PC-3 (cell line): ENCODE measurements around the gene KRT28. TPM values are rescaled to one million over a fixed set of nuclear protein-coding genes. Genes with fewer than 3 reads are reported as not detected.

ENCODE experiments used
- ATAC-seq: fragments of 200-7000 bp; cut with Tn5 transposase; 2 replicates; pipeline ENCODE4 v1.9.1; 2020; ENCODE audit warnings: mild to moderate bottlenecking, moderate library complexity
- BruUV-seq: library from RNA; stranded (reverse); fragments of 400-500 nt; replicated peaks from 2 replicates; lab custom pipeline; 2021; lab: Mats Ljungman, UMichigan
- CTCF ChIA-PET: fragments of 300-600 bp; sonication (Branson Sonifier 250); formaldehyde crosslinking; loops from one replicate; lab custom pipeline; 2022; ENCODE audit warnings: antibody characterized with exemption; lab: Charles Lee
- POLR2A ChIA-PET: fragments of 300-600 bp; sonication (Branson Sonifier 250); formaldehyde crosslinking; loops from one replicate; lab custom pipeline; 2022; ENCODE audit warnings: antibody characterized with exemption; ENCODE audit not compliant: unreplicated experiment; lab: Charles Lee
- DNase-seq: peaks from one replicate; pipeline ENCODE4 v3.0.0-alpha.2; 2015
- H2AFZ ChIP-seq: fragments of 300-600 bp; sonication (generic); 2 replicates; pipeline ENCODE4 v1.6.0; 2016; ENCODE audit warnings: antibody characterized with exemption, low read length
- H3F3A ChIP-seq: fragments of 300-600 bp; sonication (generic); one replicate; pipeline ENCODE4 v1.6.0; 2017; ENCODE audit warnings: antibody characterized with exemption, low read length, control low read depth, mild to moderate bottlenecking; ENCODE audit not compliant: unreplicated experiment
- H3K27ac ChIP-seq: fragments of 300-600 bp; sonication (generic); 2 replicates; pipeline ENCODE4 v1.5.1; 2016; ENCODE audit warnings: mild to moderate bottlenecking, low read length
- H3K27me3 ChIP-seq: fragments of 300-600 bp; sonication (generic); 2 replicates; pipeline ENCODE4 v1.6.1; 2016; ENCODE audit warnings: low read length, mixed read lengths
- H3K36me3 ChIP-seq: fragments of 300-600 bp; sonication (generic); 2 replicates; pipeline ENCODE4 v1.6.1; 2016; ENCODE audit warnings: low read depth, mixed run types, low read length, mixed read lengths
- H3K4me1 ChIP-seq: fragments of 300-600 bp; sonication (generic); 2 replicates; pipeline ENCODE4 v1.5.1; 2016; ENCODE audit warnings: low read length; ENCODE audit not compliant: insufficient read depth
- H3K4me2 ChIP-seq: fragments of 300-600 bp; sonication (generic); 2 replicates; pipeline ENCODE4 v1.6.0; 2016; ENCODE audit warnings: low read length
- H3K4me3 ChIP-seq: fragments of 300-600 bp; sonication (generic); 2 replicates; pipeline ENCODE4 v1.5.1; 2016; ENCODE audit warnings: mild to moderate bottlenecking, low read length, mixed read lengths
- H3K79me2 ChIP-seq: fragments of 300-600 bp; sonication (generic); 2 replicates; pipeline ENCODE4 v1.6.1; 2017; ENCODE audit warnings: low read length, mixed read lengths
- H3K9ac ChIP-seq: fragments of 300-600 bp; sonication (generic); 2 replicates; pipeline ENCODE4 v1.6.0; 2016; ENCODE audit warnings: mild to moderate bottlenecking, low read length
- H3K9me2 ChIP-seq: fragments of 300-600 bp; sonication (generic); replicated peaks from 2 replicates; pipeline ENCODE4 v1.6.1; 2016; ENCODE audit warnings: mixed run types, low read length, mixed read lengths
- H3K9me3 ChIP-seq: fragments of 300-600 bp; sonication (generic); 2 replicates; pipeline ENCODE4 v1.6.1; 2016; ENCODE audit warnings: low read length, mixed read lengths
- H4K20me1 ChIP-seq: fragments of 300-600 bp; sonication (generic); 2 replicates; pipeline ENCODE4 v1.6.1; 2016; ENCODE audit warnings: low read length, mixed read lengths
- EZH2 ChIP-seq: fragments of 300-600 bp; sonication (generic); IDR thresholded peaks from one replicate; pipeline ENCODE4 v1.6.1; 2017; ENCODE audit warnings: antibody characterized with exemption, mild to moderate bottlenecking, low read length; ENCODE audit not compliant: unreplicated experiment
- EZH2phosphoT487 ChIP-seq: fragments of 300-600 bp; sonication (generic); IDR thresholded peaks from 2 replicates; pipeline ENCODE4 v1.6.1; 2018; ENCODE audit warnings: mild to moderate bottlenecking, antibody characterized with exemption, low read length, borderline replicate concordance
- intact Hi-C: fragments of 100-400 bp; cut with micrococcal nuclease; formaldehyde crosslinking; loops from 2 replicates; pipeline ENCODE4 v1.9.0; 2023
- total RNA-seq: library from RNA; depleted of rRNA; stranded (reverse); fragments of >200 nt; gene quantifications from 2 replicates; pipeline ENCODE4 v1.2.3, GENCODE V29; 2014
- TF ChIP-seq, protein P1 (sequence below): fragments of 300-600 bp; sonication (generic); conservative IDR thresholded peaks from 2 replicates; pipeline ENCODE4 v1.5.1; 2017; ENCODE audit warnings: antibody characterized with exemption, low read depth, mild to moderate bottlenecking, low read length

The KRT28 gene
- total RNA-seq, 1 experiment from 2014 or later: not detected

DNA sequence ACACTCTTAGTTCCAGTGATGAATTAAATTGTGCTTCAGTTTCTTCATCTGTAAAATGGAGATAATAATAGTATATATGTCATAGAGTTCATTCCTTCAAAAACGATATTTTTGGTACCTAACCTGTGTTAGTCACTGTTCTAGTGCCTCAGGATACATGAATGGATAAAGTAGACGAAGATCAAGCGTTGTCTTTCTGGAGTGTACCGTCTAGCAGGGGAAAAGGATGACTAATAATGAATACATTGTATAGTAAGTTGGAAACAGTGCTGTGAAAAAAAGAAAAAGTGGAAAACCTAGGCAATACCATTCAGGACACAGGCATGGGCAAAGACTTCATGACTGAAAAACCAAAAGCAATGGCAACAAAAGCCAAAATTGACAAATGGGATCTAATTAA is 14.0 kb upstream of the KRT28 start:
- CTCF ChIA-PET: no interaction called here
- no peaks in the 10 kb centered on the region for H4K20me1 ChIP-seq
- peak overlapping the region; percentile 30 for H3K27ac ChIP-seq
- H2AFZ ChIP-seq: no peak overlapping the region
- no peak overlapping the region for H3K4me3 ChIP-seq
- no peak for TF ChIP-seq EZH2phosphoT487
- no peak for TF ChIP-seq EZH2
- TF ChIP-seq, protein P1, sequence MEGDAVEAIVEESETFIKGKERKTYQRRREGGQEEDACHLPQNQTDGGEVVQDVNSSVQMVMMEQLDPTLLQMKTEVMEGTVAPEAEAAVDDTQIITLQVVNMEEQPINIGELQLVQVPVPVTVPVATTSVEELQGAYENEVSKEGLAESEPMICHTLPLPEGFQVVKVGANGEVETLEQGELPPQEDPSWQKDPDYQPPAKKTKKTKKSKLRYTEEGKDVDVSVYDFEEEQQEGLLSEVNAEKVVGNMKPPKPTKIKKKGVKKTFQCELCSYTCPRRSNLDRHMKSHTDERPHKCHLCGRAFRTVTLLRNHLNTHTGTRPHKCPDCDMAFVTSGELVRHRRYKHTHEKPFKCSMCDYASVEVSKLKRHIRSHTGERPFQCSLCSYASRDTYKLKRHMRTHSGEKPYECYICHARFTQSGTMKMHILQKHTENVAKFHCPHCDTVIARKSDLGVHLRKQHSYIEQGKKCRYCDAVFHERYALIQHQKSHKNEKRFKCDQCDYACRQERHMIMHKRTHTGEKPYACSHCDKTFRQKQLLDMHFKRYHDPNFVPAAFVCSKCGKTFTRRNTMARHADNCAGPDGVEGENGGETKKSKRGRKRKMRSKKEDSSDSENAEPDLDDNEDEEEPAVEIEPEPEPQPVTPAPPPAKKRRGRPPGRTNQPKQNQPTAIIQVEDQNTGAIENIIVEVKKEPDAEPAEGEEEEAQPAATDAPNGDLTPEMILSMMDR: no peak
- H3K9ac ChIP-seq: no peak overlapping the region
- H3K79me2 ChIP-seq: peaks cover 10% of the 10 kb centered on the region
- H3K4me2 ChIP-seq: no peak overlapping the region
- no peaks in the 10 kb centered on the region for H3K9me2 ChIP-seq
- H3K27me3 ChIP-seq: no peaks in the 10 kb centered on the region
- H3K9me3 ChIP-seq: no peaks in the 10 kb centered on the region
- no TSS peak for BruUV-seq
- peaks cover 7% of the 10 kb centered on the region for H3F3A ChIP-seq
- POLR2A ChIA-PET: no interaction called here
- DNase-seq (peak; percentile 83), ATAC-seq (peak; percentile 86)
- no peaks in the 10 kb centered on the region for H3K36me3 ChIP-seq
- H3K4me1 ChIP-seq: peaks cover 34% of the 10 kb centered on the region
- intact Hi-C loops: no loop called here

- Histone ChIP-seq H3K4me1 (peaks cover 28% of the 10 kb centered on the region), H3K27ac (no peak overlapping the region), H3K27me3 (no peaks in the 10 kb centered on the region), H3K9me3 (no peaks in the 10 kb centered on the region), H3K4me3 (no peak overlapping the region), H2AFZ (no peak overlapping the region), H3K9me2 (no peaks in the 10 kb centered on the region), H4K20me1 (no peaks in the 10 kb centered on the region), H3K9ac (no peak overlapping the region), H3K4me2 (no peak overlapping the region), H3K79me2 (no peaks in the 10 kb centered on the region), H3F3A (peaks cover 7% of the 10 kb centered on the region), H3K36me3 (no peaks in the 10 kb centered on the region)
- DNase-seq (no peak), ATAC-seq (no peak)
- TF ChIP-seq EZH2: no peak
- BruUV-seq: no TSS peak
- intact Hi-C loops: no loop called here
- CTCF ChIA-PET: no interaction called here
- POLR2A ChIA-PET: interaction anchor here (0.6 kb wide), 1 partner anchor 800 kb away, joined by 3 read pairs; the partner anchor contains the start of gene KRT16
Measured at GRCh38 chr17:40812639-40813038, 12.9 kb upstream of the KRT28 start.

DNA sequence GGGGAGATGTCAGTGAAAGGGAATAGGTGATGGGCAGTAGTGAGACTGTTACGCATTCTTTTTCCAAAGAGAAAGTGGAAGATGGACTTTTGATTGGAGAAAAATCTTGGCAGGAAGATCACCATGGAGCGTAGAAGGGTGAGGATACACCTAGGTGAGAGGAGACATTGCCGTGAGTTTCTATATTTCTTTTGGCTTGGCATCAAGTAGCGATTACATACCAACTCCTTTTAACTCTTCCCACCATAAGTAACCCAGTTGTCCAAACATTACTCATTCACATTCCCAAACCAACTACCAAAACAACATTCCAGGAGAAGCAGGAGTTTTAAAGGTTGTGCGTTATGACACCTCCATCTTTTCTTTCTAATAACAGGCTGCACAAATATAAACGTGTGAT is 10.7 kb upstream of the KRT28 start:
- Histone ChIP-seq H3F3A (peaks cover 7% of the 10 kb centered on the region), H3K79me2 (no peaks in the 10 kb centered on the region), H3K9ac (peak overlapping the region; percentile 17; the same call in 1 of the 2 replicates), H3K9me2 (no peaks in the 10 kb centered on the region), H3K4me1 (peaks cover 28% of the 10 kb centered on the region), H3K9me3 (no peaks in the 10 kb centered on the region), H2AFZ (0 out of 2 replicates have a peak overlapping the region, but pooled peaks have one; percentile 25), H3K27ac (peak overlapping the region; percentile 78), H3K4me3 (peak overlapping the region; percentile 34; the same call in 1 of the 2 replicates), H4K20me1 (no peaks in the 10 kb centered on the region), H3K27me3 (no peaks in the 10 kb centered on the region), H3K4me2 (peak overlapping the region; percentile 67), H3K36me3 (no peaks in the 10 kb centered on the region)
- no peak for TF ChIP-seq EZH2phosphoT487
- TF ChIP-seq, protein P1: no peak
- peak; percentile 71 for ATAC-seq
- CTCF ChIA-PET: no interaction called here
- no TSS peak for BruUV-seq
- intact Hi-C loops: no loop called here
- POLR2A ChIA-PET: no interaction called here
- peak; percentile 87 for DNase-seq
